GM21447 (cell line): ENCODE measurements around the gene ANKRD65.
"Not testable (repeated sequence)": the region's sequence is repeated elsewhere in the genome, so short reads cannot be mapped to it uniquely, and the experiment has no call there.

ENCODE experiments used
- ATAC-seq: cut with Tn5 transposase; IDR thresholded peaks from one replicate; pipeline ENCODE4 v1.9.1; 2021; ENCODE audit not compliant: unreplicated experiment

The ANKRD65 gene

GRCh38 chr1:1373815-1374588 lies 47.1 kb downstream of the ANKRD65 start:
- ATAC-seq, result no peak

- ATAC-seq, result no peak
Measured at GRCh38 chr1:1373051-1373814, 47.8 kb downstream of the ANKRD65 start.

- ATAC-seq, result no peak
Measured at GRCh38 chr1:1371746-1372711, 49.0 kb downstream of the ANKRD65 start.

GRCh38 chr1:1371364-1371745 lies 49.7 kb downstream of the ANKRD65 start:
- no peak for ATAC-seq

- no peak for ATAC-seq
Measured at GRCh38 chr1:1370771-1371300, 50.2 kb downstream of the ANKRD65 start.

GRCh38 chr1:1370094-1370493 lies 51.0 kb downstream of the ANKRD65 start:
- not testable (repeated sequence) for ATAC-seq
